Astrocyte (in vitro differentiated cells and primary cell): ENCODE results near the gene ALDH1L1.

Experiments
- EZH2 ChIP-seq: IDR thresholded peaks from 2 replicates; pipeline ENCODE4 v1.6.1; 2012; ENCODE audit warnings: mild to moderate bottlenecking, low read length, inconsistent platforms; ENCODE audit not compliant: insufficient read depth
- TF ChIP-seq, protein P1 (sequence below): IDR thresholded peaks from 2 replicates; pipeline ENCODE4 v1.5.1; 2011; ENCODE audit warnings: low read depth, mild to moderate bottlenecking, inconsistent platforms, low read length, moderate library complexity; ENCODE audit not compliant: insufficient read depth

DNA sequence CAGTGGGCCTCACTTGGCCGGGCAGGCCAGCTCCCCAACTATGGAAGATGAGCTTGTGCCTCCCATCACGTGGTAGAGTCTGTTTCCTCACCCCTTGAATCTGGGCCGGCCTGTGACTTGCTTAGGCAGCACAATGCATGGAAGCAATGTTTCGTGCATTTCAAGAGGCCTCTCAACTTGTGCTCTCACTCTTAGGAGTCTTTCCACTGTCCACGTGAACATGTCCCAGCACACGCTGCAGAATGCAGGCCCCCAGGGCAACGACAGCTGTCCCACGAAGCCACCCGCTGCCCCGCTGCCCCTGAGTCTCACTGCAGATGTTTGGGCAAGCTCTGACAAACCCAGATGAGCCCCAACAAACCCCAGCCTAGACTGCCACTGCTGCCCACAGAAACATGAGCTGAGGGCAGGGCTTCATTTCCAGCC, 69.2 kb downstream of the ALDH1L1 start:
- TF ChIP-seq, protein P1, sequence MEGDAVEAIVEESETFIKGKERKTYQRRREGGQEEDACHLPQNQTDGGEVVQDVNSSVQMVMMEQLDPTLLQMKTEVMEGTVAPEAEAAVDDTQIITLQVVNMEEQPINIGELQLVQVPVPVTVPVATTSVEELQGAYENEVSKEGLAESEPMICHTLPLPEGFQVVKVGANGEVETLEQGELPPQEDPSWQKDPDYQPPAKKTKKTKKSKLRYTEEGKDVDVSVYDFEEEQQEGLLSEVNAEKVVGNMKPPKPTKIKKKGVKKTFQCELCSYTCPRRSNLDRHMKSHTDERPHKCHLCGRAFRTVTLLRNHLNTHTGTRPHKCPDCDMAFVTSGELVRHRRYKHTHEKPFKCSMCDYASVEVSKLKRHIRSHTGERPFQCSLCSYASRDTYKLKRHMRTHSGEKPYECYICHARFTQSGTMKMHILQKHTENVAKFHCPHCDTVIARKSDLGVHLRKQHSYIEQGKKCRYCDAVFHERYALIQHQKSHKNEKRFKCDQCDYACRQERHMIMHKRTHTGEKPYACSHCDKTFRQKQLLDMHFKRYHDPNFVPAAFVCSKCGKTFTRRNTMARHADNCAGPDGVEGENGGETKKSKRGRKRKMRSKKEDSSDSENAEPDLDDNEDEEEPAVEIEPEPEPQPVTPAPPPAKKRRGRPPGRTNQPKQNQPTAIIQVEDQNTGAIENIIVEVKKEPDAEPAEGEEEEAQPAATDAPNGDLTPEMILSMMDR, result no peak
- TF ChIP-seq EZH2, result no peak
